Hepatic stellate cell (primary cell): ENCODE data around the gene JAK1.

Experiments
- DNase-seq: peaks from one replicate; pipeline ENCODE4 v3.0.0; 2011; ENCODE audit warnings: low spot score

JAK1 gene

GRCh38 chr1:64891448-64891825 is 74.9 kb downstream of the JAK1 start:
- no peak for DNase-seq

DNA sequence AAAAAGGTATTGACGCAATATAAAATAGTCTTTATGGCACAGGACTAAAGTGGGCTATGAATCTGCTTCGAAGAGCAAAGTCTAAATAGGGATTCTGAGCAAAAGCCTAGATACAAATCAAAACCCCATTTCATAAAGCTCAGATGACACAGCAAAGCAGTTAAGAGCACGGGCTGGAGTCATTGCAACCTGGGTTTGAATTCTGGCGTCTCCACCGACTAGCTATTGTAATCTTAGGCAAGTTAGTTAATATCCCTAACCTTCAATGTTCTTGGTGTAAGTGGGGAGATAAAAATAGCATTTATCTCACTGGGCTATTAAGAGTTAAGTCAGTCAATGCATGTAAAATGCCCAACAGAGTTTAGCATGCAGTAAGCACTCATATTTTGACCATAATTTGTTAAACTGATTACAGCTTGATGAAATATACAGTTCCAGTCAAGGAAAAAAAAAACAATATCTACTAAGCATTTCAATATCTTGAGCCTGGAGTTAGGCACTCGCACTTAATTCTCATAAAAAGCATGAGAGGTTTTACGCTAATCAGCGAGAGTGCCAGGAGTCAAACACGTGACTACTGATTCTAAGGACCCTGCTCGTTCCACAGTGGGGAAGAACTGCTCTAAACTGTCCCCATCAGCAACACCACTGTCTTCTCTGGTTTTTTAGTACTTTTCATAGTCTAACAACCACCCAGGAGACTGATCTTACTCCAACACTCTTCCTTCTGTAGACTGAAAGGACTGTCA is 75.5 kb downstream of the JAK1 start:
- no peak for DNase-seq

DNA sequence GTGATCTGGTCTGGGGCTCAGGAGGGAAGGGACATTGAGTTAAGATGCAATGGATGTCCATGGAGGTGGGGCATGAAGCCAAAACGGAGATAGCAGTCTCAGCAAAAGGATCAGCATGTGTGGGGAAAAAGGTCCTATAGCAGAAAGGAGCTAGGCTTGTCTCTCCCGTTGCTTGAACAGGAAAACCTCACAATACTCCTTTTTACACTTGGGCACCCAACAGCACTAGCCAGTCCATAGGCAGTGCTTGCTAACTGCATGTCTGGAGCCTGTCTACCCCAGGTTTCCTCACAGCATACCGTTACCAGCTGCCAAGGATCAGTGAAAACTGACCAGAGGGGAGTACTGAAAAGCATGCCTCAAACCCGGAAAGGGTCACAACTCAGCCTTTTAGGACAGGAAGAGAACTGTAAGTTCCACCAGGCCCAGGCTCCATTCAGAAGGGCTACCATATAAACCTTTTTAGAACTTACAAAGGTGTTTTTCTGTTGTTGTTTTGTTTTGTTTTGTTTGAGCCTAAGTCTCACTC is 78.6 kb downstream of the JAK1 start:
- peak; percentile 11 for DNase-seq

DNA sequence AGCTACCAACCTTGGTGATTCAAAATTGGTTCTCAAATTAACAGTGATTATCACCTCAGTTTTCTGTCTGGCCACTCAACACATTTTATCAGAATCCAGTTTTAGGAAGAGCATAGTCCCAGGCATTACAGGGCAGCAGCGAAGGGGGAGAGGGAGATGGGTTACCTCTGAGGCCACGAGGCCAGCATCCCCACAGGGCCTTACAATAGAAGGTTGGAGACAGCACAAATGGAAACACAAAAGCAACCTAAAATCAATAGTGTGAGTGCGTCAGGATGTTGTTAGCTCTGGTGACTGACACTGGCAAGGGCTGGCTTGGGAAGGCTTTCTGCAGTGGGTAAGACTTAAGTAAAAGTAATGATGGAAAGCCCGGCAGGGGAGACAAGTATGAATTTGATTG is 79.5 kb downstream of the JAK1 start:
- no peak for DNase-seq

GRCh38 chr1:64885648-64886047 is 80.7 kb downstream of the JAK1 start:
- no peak for DNase-seq

DNA sequence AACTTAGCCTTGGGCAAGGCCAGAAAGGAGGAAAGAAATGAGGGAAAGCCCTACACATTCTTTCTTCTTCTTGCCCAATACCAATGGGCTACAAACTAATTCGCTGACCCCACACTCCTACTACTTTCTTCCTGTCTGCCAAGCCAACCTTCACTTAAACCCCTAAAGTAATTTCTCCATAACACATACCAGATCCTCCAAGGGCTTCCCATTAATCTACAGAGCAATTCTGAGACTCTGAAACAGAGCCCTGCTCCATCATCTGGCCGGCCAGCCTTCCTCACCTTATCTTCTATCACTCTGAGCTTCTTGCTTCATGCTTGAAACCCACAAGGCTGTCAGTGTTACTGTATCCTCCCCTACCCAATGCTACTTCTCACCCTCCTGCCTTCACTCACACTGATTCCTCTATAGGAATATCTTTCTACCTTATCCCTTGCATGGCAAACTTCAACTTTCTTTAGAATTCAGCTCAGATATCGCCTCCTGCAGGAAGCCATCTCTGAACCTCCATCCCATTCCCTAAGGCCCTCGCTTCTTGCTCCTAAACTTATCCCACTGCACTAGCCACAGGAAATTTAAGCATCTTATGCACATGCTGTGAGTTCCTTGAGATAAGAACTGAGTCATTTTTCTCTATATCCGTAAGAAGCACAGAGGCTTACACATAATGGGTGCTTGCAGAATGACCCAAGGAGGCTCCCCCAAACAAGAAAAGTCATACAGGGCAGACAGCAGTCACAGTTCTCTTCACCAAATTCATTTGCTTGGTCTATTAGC is 81.9 kb downstream of the JAK1 start:
- no peak for DNase-seq

DNA sequence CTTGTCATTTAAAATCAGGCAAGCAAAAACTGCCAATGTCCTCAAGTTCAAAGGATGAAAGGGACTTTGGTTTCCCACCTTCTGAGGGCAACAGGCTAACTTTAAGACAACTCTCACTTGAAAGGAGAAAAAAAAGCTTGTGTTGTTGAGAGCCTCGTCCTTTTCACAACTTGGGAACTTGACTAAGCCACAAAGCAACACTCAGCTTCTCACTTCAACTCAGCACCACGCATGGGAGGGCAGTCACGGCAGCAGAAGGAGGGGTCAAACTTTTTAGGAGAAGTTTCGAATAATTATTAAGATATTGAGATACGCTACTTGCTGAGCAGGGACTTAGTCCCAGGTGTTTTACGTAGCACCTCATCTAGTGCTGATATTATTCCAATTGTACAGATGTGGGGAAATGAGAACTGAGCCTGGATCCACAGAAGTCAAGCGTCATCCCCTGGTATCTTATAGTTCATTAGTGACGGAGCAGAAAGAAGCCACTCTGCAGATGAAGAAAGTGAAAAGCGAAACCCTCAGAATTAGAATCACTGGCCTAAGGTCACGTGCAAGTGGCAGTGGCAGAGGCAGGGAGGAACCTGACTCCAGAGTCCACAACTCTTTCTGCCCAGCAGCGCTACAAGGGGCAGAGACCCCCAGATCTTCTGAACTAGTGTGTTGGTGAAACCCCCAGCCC is 83.6 kb downstream of the JAK1 start:
- no peak for DNase-seq

- peak; percentile 25 for DNase-seq
Measured at GRCh38 chr1:64881281-64881680, 85.1 kb downstream of the JAK1 start.

DNA sequence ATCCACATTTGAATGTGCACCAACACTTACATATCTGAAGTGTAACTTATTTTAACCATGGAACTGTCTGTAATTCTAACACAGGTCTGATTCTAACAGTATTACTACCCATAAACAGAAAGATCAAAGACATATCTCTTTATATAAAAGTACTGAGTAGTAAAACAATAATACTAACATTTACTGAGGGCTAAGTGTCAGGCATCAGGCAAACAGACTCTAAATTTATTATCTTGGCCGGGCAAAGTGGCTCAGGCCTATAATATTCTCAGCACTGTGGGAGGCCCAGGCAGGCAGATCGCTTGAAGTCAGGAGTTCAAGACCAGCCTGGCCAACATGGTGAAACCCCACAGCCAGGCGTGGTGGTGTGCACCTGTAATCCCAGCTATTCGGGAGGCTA is 85.9 kb downstream of the JAK1 start:
- DNase-seq, result no peak

GRCh38 chr1:64878931-64879611 is 87.3 kb downstream of the JAK1 start:
- DNase-seq, result no peak

DNA sequence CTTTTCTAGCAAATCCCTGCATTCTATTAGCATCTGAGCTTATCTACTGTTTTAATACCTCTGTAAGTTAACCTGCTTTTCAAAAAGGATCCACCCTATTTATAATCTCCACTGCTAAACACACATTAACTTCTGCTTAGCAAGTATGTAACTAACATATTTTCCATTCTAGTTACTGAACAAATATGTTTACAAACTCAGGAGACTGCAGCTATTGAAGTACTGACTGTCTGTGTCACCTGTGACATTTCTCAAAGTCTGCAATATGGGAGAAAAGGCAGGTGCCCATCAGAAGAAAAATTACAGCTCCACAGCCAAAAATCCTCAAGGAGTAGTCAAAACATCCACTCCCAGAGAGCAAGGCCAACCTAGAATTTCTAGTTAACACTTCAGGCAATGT is 88.3 kb downstream of the JAK1 start:
- no peak for DNase-seq

- DNase-seq, result no peak
Measured at GRCh38 chr1:64877598-64877997, 88.8 kb downstream of the JAK1 start.

DNA sequence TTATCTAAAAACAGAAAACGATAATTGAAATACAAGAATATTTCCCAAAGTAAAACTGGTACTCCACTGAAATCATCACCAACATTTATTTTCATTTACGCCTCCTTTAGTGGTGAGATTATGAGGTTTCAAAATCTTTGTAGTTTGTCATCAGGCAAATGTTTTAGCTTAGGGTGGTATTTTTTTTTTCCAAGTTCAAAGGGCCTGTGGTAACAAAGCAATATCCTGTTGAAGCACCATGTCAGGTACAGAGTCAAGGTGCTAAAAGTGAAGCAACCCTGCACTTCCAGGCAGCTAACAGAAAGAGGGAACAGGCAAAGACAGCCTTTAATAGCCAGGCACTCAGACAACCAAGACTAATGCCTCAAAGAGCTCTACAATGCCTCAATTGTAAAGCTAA is 89.2 kb downstream of the JAK1 start:
- no peak for DNase-seq

DNA sequence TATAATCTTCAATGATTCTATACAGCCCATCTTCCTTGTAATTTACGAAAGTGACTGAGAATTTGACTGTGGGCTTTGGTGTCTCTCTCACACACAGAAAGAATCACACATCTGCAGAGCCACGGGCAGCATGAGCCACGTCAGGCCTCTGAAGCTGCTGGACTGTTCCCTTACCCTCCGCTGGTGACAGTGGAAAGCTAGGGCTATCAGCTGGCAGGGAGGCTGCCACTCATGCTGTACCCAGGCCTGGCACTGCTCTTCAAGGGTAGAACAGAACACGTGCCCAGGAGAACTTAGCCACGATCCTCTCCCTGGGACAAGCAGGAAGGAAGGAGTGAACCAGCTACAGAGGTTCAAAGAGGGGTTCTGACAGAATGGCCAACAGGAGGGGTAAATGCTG is 90.7 kb downstream of the JAK1 start:
- DNase-seq, result no peak

- no peak for DNase-seq
Measured at GRCh38 chr1:64875101-64875500, 91.2 kb downstream of the JAK1 start.

- DNase-seq, result no peak
Measured at GRCh38 chr1:64874666-64875065, 91.7 kb downstream of the JAK1 start.

- no peak for DNase-seq
Measured at GRCh38 chr1:64873576-64873975, 92.8 kb downstream of the JAK1 start.

DNA sequence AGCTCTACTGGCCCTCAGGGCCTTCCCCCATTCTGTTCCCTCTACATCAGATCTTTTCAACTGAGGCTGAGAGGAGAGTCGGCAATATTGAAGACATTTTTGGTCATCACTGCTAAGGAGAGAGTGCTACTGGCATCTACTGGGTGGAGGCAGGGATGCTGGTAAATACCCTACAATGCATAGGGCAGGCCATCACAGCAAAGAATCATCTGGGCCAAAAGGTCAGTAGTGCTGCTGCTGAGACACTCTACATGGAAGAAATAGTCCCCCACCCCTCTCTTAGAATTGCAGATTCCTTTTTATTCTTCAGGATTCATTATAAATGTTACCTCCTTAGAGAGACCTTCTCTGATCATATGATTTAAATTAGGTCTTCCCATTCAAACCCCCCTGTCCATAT is 94.3 kb downstream of the JAK1 start:
- no peak for DNase-seq

DNA sequence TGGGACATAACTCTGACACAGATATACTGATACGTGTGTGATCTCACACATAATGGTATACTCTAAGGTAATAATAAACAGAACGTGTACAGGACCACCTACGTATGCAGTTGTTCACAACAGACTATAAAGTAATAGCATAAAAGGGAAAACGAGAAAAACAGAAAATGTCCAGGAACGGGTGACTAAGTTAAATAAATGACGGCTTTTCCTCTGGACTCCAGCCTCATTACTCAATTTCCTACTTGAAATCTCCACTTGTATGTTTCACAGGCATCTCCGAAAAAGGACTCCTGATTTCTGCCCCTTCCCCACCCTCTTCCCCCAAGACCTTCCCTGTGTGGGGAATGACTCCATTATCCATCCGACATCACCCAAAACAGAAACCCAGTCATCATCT is 95.1 kb downstream of the JAK1 start:
- DNase-seq, result no peak

- DNase-seq, result no peak
Measured at GRCh38 chr1:64867266-64867665, 99.1 kb downstream of the JAK1 start.

- no peak for DNase-seq
Measured at GRCh38 chr1:64866689-64867088, 99.7 kb downstream of the JAK1 start.

- no peak for DNase-seq
Measured at GRCh38 chr1:64865105-64865757, 101.1 kb downstream of the JAK1 start.
